KMS-11 (cell line): ENCODE data around the gene OR8S1.
"Not testable (repeated sequence)": the region's sequence is repeated elsewhere in the genome, so short reads cannot be mapped to it uniquely, and the experiment has no call there.

Experiments used
- H2AFZ ChIP-seq: fragments of 200-600 bp; sonication (generic); 2 replicates; pipeline ENCODE4 v1.6.1; 2016; ENCODE audit warnings: antibody characterized with exemption, mixed run types, low read depth
- H3K27ac ChIP-seq: fragments of 200-600 bp; sonication (generic); 2 replicates; pipeline ENCODE4 v1.6.1; 2016; ENCODE audit warnings: mild to moderate bottlenecking, mixed run types
- H3K27me3 ChIP-seq: fragments of 200-600 bp; sonication (generic); 2 replicates; pipeline ENCODE4 v1.6.1; 2017; ENCODE audit warnings: mild to moderate bottlenecking, low read depth, mixed run types, moderate library complexity; ENCODE audit not compliant: insufficient read depth
- H3K36me3 ChIP-seq: fragments of 200-600 bp; sonication (generic); 2 replicates; pipeline ENCODE4 v1.6.1; 2017; ENCODE audit warnings: mild to moderate bottlenecking, mixed run types; ENCODE audit not compliant: insufficient read depth
- H3K4me1 ChIP-seq: fragments of 200-600 bp; sonication (generic); 2 replicates; pipeline ENCODE4 v1.6.1; 2016; ENCODE audit warnings: mild to moderate bottlenecking, low read depth, mixed run types; ENCODE audit not compliant: poor library complexity, severe bottlenecking
- H3K4me2 ChIP-seq: fragments of 200-600 bp; sonication (generic); 2 replicates; pipeline ENCODE4 v1.7.0; 2016; ENCODE audit warnings: mild to moderate bottlenecking, mixed run types
- H3K4me3 ChIP-seq: fragments of 200-600 bp; sonication (generic); IDR thresholded peaks from 2 replicates; pipeline ENCODE4 v1.6.1; 2017; ENCODE audit warnings: low read depth, low read length, mixed read lengths; ENCODE audit not compliant: insufficient read depth
- H3K79me2 ChIP-seq: fragments of 200-600 bp; sonication (generic); 2 replicates; pipeline ENCODE4 v1.6.1; 2016; ENCODE audit warnings: low read depth, mixed run types; ENCODE audit not compliant: insufficient read depth
- H3K9ac ChIP-seq: fragments of 200-600 bp; sonication (generic); 2 replicates; pipeline ENCODE4 v1.6.1; 2016; ENCODE audit warnings: mild to moderate bottlenecking, mixed run types
- H4K20me1 ChIP-seq: fragments of 200-600 bp; sonication (generic); 2 replicates; pipeline ENCODE4 v1.6.1; 2016; ENCODE audit warnings: mild to moderate bottlenecking, mixed run types; ENCODE audit not compliant: insufficient read depth
- TF ChIP-seq, protein P1 (sequence below): fragments of 200-600 bp; sonication (generic); conservative IDR thresholded peaks from 2 replicates; pipeline ENCODE4 v1.6.1; 2017; ENCODE audit warnings: low read depth, mild to moderate bottlenecking, antibody characterized with exemption, low read length, moderate library complexity, mixed read lengths

OR8S1 gene

DNA sequence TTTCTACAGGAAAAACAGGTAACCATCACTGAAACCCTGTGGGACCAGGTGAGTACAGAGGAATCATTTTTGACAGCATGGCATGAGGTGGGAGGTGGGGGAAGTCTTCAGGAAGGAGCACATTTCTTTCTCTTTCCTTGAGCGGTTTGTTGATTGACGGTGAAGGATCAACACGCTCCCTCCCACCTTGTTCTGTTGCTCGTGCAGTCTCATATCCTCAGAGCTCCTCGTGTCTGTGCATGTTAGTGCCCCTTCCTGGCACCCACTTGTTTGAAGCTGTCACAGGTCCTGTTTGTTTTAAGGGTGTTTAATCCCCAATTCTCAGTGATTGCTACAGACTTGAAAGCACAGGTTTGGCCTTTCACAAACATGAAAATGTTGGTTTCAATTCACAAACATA is 38.8 kb upstream of the OR8S1 start:
- H3K27me3 ChIP-seq, result no peaks in the 10 kb centered on the region
- H3K4me3 ChIP-seq, result no peak overlapping the region
- H4K20me1 ChIP-seq, result no peaks in the 10 kb centered on the region
- no peaks in the 10 kb centered on the region for H3K36me3 ChIP-seq
- no peak overlapping the region for H3K4me2 ChIP-seq
- no peaks in the 10 kb centered on the region for H3K79me2 ChIP-seq
- no peak overlapping the region for H3K27ac ChIP-seq
- TF ChIP-seq, protein P1, sequence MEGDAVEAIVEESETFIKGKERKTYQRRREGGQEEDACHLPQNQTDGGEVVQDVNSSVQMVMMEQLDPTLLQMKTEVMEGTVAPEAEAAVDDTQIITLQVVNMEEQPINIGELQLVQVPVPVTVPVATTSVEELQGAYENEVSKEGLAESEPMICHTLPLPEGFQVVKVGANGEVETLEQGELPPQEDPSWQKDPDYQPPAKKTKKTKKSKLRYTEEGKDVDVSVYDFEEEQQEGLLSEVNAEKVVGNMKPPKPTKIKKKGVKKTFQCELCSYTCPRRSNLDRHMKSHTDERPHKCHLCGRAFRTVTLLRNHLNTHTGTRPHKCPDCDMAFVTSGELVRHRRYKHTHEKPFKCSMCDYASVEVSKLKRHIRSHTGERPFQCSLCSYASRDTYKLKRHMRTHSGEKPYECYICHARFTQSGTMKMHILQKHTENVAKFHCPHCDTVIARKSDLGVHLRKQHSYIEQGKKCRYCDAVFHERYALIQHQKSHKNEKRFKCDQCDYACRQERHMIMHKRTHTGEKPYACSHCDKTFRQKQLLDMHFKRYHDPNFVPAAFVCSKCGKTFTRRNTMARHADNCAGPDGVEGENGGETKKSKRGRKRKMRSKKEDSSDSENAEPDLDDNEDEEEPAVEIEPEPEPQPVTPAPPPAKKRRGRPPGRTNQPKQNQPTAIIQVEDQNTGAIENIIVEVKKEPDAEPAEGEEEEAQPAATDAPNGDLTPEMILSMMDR, result no peak
- H3K9ac ChIP-seq, result no peak overlapping the region
- H3K4me1 ChIP-seq, result no peaks in the 10 kb centered on the region
- H2AFZ ChIP-seq, result no peak overlapping the region

DNA sequence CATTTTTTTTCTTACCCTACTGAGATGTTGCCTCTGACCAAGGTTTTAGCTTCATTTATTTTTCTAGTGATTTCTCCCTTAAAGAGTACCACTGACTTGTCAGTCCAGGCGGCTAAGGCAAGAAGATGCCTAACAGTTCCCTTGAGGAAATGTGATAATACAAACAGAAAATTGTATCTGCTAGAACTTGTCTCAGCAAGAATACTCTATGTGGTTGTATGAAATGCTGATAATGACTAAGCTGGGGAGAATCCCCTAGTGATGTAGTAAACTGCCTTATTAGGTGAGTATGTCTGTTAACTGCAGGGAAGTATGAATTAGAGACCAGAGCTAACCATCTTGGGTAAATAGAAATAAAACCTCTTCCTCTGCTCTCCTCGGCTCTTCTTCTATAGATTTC is 36.4 kb upstream of the OR8S1 start:
- H3K27me3 ChIP-seq, result no peaks in the 10 kb centered on the region
- no peak overlapping the region for H2AFZ ChIP-seq

DNA sequence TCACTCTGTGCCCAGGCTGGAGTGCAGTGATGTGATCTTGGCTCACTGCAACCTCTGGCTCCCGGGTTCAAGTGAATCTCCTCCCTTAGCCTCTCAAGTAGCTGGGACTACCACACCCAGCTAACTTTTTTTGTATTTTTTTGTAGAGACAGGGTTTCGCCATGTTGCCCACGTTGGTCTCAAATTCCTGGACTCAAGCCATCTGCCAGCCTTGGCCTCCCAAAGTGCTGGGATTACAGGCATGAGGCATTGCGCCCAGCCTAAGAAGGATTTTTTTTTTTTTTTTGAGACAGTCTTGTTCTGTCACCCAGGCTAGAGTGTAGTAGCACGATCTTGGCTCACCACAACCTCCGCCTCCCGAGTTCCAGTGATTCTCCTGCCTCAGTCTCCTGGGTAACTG is 36.0 kb upstream of the OR8S1 start:
- not testable (repeated sequence) for H3K4me3 ChIP-seq, H3K4me2 ChIP-seq, H4K20me1 ChIP-seq, H3K9ac ChIP-seq, H2AFZ ChIP-seq, H3K4me1 ChIP-seq, H3K27me3 ChIP-seq, H3K36me3 ChIP-seq, H3K79me2 ChIP-seq, H3K27ac ChIP-seq

More for the DNA sequence above, 36.4 kb upstream of the OR8S1 start:
- Histone ChIP-seq H3K27ac (no peak overlapping the region), H3K79me2 (no peaks in the 10 kb centered on the region), H4K20me1 (no peaks in the 10 kb centered on the region), H3K4me1 (no peaks in the 10 kb centered on the region), H3K36me3 (no peaks in the 10 kb centered on the region), H3K9ac (no peak overlapping the region), H3K4me2 (no peak overlapping the region), H3K4me3 (no peak overlapping the region)
- TF ChIP-seq, protein P1, result no peak

DNA sequence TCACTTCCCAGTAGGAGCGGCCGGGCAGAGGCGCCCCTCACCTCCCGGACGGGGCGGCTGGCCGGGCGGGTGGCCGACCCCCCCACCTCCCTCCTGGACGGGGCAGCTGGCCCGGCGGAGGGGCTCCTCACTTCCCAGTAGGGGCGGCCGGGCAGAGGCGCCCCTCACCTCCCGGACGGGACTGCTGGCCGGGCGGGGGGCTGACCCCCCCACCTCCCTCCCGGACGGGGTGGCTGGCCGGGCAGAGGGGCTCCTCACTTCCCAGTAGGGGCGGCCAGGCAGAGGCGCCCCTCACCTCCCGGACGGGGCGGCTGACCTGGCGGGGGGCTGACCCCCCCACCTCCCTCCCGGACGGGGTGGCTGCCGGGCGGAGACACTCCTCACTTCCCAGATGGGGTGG is 25.2 kb upstream of the OR8S1 start:
- not testable (repeated sequence) for H3K4me3 ChIP-seq, H2AFZ ChIP-seq, H4K20me1 ChIP-seq, H3K36me3 ChIP-seq, H3K4me1 ChIP-seq, H3K9ac ChIP-seq, H3K4me2 ChIP-seq, H3K79me2 ChIP-seq, H3K27ac ChIP-seq, H3K27me3 ChIP-seq

DNA sequence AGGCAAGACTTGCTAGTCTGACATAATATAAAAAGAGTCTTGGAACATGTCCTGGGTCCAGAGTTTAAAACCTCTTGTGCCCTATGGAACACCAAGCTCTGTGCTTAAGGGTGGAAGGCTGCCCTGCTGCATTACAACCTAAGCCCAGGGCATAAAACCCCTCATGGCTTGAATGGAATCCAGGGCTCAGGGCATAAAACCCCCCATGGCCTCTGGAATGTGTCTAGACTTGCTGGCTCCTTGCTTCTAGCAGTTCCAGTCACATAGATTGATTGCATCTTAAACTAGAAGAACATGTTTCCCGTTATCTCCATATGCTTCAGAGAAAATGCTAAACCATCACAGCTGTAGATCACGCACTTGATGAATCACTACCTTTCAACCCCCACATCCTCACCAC is 18.6 kb upstream of the OR8S1 start:
- not testable (repeated sequence) for H4K20me1 ChIP-seq, H2AFZ ChIP-seq, H3K36me3 ChIP-seq, H3K4me1 ChIP-seq, H3K9ac ChIP-seq, H3K27ac ChIP-seq, H3K27me3 ChIP-seq, H3K4me3 ChIP-seq, H3K4me2 ChIP-seq, H3K79me2 ChIP-seq

DNA sequence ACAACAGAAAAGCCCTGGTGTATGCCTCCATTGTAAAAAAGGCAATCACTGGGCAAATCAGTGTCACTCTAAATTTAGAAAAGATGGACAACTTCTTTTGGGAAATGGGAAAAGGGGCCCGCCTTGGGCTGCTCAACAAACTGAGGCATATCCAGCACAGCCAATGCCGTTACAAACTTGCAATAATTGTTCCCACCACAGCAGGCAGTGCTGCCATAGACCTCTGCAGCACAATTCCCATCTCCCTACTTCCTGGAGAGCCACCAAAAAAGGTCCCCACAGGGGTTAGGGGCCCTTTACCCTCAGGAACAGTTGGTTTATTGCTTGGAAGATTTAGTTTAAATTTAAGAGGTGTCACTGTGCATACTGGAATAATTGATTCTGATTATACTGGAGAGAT is 16.4 kb upstream of the OR8S1 start:
- no peak overlapping the region for H3K9ac ChIP-seq
- H3K4me2 ChIP-seq, result no peak overlapping the region
- H4K20me1 ChIP-seq, result no peaks in the 10 kb centered on the region
- no peaks in the 10 kb centered on the region for H3K79me2 ChIP-seq
- H3K27me3 ChIP-seq, result no peaks in the 10 kb centered on the region
- H3K36me3 ChIP-seq, result no peaks in the 10 kb centered on the region
- H3K4me3 ChIP-seq, result no peak overlapping the region
- no peak overlapping the region for H3K27ac ChIP-seq
- H2AFZ ChIP-seq, result no peak overlapping the region
- no peaks in the 10 kb centered on the region for H3K4me1 ChIP-seq
- TF ChIP-seq, protein P1, result no peak
